CD4-positive, alpha-beta T cell treated with Interleukin-15 for 4 hours (primary cell): ENCODE data around the gene CRTC2.

Experiments
- DNase-seq: peaks from one replicate; pipeline ENCODE4 v3.0.0-alpha.2; 2020; ENCODE audit warnings: low spot score

CRTC2 gene

DNA sequence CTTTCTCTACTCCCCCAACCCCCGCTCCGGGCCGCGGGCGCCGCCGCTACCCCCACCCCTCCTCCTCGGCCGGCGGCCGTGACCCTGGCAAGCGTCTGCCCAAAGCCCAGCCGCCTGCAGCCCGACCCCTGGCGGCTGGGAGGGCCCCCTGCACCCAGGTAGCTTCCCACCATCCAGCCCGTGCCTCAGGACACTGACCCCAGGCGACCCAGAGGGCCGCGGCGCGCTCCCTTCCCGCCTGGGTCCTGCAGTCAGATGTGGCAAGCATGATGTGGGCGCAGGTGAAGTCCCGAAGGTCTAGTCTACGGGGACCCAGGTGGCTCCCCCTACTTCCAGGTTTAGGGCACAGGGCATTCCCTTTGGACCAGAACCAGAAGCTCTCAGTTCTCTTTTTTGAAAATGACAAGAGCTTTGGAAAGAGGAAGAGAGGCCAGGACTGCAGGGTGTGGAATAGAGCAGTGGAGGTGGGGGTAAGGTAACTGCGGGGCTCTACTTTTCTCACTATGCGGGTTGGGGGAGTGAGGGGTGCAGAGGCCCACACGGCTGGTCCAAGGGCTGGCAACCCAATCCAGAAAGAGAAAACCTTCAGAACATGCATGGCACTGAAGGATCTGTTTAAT lies 11.7 kb downstream of the CRTC2 start, which contains the start of gene DENND4B:
Gene DENND4B, minus strand, starts transcription at position 97 of the 620 bp plus-strand sequence. CDS start 2,344 bp downstream, outside the sequence.
- DNase-seq, result peak; percentile 74

DNA sequence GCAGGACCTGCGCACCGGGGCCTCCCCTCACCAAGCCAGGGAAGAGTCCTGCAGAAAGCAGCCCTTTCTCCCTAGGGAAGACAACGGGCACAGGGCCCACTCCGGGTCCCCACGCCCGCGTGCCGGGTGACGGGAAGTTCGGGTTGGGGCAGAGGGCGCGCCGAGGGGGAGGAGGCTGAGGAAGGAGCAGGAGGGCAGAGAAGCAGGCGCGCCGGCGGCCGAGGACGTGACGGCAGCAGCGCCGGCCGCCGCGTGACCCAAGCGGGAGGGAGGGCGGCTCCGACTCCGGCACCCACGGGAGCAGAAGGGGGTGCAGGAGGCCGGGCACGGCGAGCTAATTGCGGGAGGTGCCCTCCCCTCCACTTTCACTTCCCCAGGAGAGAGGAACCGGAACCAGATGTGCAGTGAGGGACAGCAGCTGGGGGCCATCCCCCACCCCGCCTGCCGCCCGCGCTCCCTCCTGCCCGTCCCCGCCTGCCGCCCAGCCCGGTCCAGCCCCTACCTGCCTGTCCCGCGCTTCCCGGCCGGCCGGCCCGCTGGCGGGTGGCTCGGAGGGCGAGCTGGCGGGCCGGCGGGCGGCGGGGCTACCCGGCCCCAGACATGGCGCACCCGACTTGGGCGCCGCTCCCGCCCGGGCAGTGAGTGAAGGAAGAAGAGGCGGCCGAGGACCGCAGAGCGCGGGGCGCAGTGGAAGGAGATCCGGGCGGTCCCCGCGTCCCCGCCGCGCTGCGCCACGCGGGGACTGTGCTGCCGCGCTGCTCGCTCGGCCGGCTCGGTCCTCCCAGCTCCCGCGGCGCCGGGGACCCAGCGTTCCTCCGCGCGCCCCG lies 12.4 kb downstream of the CRTC2 start:
- peak; percentile 69 for DNase-seq

DNA sequence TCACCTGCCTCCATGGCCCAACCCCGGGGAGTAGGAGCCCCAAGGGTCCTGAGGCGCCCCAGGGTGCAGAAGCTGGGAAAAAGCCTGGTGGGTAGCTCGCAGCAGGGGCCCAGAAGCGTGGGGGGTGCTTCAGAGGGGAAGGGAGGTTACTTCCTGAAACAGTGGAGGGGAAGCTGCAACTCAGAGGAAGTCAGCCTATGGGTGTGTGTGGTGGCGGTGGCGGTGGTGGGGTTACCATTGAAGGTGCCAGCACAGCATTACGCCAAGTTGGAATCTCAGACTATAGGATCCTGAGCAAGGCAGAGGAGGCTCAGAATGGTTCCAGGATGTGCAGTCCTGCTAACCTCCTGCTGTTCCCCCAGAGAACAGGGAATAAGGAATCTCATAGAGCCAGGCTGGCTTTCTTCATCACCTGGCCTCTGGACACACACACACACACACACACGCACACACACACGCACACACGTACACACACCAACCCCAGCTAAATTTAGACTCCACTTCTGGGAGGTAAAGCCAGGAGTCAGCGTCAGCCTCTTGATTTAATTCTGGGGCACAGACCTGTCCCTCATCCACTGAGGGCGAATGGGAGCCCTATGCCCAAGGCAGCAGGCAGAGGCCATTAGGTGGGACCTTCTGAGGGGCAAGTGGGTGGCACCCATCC lies 13.1 kb downstream of the CRTC2 start:
- peak; percentile 81 for DNase-seq

DNA sequence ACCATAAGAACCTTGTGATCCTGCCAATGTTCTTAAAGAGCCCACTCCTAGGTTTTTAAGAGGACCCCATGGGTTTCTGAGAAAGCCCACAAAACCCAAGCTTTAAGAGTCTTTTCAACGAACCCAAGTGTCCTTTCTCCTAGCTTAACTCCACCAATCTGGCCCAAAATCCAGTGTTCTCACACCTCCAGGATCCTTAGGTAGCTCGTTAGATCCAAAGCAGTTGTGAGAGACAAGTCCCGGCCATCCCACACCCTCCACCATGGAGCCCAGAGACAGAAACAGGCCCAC lies 13.6 kb downstream of the CRTC2 start:
- DNase-seq, result no peak

DNA sequence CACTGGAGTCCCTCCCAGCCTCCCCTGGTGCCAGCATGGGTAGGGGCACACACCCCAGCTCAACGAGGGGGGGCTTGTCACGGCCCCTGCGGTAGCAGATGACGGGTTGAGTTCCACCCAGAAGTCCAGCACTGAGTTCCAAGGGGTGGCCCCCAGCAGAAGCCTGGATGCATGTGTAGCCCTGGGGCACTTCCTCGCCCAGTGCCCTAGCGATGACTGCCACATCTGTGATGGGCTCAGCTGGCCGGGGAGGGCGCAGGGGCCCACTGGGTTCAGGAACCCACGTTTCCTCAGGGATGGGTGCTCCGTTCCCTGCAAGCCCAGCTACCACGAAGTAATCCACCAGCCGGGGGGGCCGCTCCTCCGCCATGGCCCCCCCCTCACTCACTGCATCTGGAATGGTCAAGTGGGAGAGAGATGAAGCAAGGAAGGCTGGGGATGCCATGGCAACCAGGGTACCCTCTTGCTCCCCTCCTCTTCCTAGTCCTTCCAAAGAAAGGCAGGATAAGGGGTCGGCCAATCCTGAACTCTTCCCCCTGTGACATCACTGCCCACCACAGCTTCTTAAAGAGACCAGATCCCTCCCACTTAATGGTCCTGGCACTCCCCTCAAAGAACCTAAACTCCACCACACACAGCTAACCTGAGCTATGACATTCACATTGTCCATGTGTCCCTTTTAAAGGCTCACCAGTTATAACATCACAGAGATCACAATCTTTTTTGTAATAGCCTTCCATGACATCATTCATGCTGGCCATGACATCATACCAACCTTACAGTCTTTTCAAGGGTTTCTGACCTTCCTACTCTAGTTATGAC lies 14.2 kb downstream of the CRTC2 start:
- DNase-seq, result no peak

DNA sequence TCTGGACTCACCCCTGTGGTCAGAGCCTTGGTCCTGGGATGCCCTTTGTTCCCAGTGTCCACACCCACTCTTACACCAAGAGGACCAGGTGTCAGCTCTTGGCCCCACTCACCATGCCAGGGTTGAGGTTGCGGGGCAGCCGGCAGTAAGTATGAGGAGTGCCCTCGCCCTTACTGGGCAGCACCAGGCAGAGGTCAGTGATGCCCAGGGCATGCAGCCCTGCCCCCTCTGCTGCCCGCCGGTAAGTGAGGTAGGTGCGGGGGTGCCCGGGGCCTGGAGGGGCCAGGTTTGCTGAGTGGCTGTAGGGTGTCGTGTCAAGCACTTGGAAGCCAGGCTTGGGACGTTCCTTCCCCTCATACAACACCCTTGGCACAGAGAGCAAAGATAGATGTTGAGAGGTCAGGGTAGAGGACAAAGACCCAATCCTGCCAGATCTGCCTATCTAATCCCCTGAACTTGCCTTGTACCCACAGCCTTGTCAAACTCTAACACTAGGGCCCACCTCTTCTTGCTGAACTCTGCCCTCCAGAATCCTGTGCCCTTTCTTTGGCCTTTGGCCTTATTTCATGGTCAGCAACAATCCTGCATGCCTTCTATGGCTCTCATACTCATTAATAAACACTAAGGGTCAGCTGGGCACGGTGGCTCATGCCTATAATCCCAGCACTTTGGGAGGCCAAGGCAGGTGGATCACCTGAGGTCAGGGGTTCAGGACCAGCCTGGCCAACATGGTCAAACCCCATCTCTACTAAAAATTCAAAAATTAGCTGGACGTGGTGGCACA lies 15.5 kb downstream of the CRTC2 start:
- DNase-seq, result no peak

DNA sequence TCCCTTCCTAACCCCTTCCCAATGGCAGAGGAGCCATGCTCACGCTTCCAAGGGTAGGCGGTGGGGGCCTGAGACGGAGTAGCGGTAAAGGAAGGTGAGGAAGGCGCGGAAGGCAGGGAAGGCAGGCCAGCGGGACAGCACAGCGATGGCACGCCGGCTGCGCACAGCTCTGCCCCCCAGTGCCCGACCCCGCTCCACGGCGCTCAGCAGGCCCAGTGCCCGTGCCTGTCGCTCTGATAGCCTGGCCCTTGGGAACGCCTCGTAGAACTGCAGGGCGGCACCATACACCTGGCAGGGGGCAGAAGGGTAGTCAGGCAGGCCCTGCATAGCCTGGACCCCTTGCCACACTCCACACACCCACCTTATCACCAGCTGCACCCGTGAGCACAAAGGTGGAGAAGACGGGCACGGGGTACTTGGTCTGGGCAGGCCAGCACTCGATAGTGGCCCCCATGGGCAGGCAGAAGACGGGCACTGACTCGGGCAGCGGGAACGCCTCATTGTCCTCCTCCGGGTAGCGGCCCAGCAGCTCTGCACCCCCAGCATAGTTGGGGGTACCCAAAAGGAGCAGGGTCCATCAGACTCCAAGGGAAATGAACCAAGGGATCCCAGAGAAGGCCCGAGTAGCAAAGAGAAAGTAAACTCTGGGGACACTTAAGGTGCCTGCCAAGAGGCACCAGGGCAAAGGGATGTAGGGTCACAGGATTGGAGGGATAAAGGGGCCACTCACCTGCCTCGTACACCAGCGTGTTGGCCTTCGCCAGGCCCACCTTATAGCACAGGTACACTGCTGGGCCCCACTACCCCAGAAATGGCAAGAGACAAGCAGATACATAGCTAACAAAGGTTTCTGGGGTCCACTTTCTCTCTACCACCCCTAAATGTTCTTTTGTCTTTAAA lies 16.3 kb downstream of the CRTC2 start:
- DNase-seq, result no peak

DNA sequence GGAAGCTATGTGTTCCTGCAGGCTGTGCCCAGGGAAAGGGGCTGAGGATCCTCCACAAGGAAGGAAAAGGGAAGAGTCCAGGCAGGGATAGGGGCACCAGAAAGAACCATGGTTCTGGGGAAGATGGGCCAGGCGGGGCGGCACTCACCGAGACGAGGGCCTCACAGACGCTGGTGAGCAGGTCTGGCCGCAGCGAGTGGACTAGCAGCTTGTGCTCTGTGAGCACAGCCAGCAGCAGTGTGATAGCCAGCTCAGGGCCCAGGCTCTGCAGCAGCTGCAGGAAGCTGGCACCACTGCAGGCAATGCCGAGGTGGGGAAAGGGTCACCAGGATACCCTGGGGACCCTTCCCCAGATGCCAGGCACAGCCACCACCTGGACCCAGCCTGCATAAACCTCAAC lies 17.7 kb downstream of the CRTC2 start:
- no peak for DNase-seq

DNA sequence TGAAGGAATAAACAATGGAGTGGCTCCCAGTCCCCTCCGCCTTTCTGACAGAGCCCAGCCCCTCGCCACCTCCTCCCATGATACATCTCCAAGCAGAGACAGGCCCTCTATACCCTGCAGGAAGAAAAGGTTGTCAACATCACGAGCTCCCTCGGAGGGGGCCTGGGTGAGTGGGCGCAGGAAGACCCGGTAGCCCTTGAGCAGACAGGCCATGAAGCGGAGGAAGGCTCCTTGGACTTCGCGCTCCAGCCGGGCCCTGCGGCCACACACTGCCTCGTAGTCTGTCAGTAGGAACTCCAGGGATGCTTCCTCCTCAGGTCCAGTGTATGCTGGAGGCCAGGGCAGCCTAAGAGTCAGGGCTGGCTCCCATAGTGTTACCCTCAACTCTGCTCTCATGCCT lies 18.9 kb downstream of the CRTC2 start:
- DNase-seq, result no peak

DNA sequence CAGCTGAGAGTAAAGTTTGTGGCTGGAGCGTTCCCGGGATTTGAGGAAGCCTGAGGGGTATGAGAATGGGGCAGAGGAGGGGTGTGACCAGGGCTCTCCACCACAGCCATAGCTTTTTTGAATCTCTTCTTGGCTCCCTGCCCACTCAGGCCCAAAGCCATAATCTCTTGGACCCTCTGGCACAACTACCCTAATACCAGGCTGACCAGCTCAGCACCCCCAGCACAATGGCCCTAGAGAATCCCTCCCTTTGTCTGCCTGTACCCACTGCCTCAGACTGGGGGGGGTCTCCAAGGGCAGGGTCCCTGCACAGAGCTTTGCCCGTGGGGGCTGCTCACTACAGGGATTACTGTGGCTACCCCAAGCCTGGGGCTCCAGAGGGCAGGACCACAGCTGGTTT lies 19.4 kb downstream of the CRTC2 start:
- no peak for DNase-seq

DNA sequence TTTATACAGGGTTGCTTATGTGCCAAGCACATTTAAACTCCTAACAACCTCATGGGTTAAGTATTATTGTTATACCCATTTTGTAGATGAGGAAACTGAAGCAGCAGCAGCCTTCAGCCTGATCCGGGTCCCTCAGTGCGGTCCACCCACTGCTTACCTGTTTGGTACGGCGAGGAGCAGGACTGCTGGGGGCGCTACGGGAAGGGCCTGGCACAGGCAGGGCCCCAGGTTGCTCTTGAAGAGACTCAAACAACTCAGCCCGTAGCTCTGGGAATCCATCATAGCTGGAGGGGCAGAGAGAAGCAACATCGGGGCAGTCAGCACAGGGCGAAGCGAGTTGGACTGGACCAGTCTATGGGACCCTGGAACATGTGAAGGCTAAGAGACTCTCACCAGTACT lies 21.1 kb downstream of the CRTC2 start:
- DNase-seq, result no peak

DNA sequence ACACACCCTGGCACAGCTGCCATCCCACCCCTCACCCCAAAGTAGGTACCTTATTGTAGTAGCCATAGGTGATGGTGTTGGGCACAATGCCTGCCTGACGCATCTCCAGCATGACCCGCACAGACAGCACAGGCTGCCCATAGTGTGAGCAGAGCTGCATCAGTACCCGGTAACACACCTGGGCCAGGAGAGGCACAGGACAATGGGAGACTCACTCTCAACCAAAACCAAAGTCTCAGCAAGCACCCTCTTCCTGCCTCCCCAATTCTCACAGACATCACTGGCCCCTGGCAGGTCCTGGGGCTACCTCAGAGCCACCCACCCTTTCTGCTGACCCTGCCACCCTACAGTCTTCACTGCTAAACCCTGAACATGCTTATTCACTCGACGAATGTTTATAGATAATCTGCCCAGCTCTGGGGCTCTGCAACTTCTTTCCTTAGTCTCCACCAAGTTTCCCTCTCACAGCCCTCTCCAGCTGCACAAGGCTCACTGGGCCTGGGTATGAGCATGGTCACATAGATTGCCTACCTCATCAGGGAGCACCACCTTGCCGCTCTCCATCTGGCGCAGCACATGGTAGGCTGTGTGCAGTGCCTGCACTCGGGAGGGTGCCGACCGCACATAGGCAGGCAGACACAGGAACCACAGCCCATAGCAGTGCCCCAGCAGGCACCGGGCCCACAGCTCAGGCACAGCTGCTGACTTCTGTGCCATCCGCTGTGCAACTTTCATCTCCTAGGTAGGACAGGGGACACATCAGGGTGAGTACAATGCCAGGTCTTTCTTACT lies 22.2 kb downstream of the CRTC2 start:
- DNase-seq, result no peak

DNA sequence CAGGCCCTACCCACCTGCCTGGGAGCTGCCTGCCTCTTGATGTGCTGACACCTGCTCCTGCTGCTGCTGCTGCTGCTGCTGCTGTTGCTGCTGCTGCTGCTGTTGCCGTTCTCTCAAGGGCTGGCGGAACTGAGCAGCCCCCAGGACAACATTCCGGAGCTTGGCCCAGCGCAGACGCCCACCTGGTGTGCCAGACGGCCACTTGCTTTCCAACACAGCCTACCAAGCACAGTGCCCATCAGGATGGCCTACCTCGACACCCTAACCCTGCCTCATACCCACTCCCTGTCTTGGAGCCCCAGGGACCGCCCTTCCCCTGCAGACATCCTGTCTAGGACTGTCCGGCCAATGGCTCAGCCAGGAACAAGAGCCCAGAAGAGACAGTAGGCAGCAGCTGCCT lies 23.7 kb downstream of the CRTC2 start:
- no peak for DNase-seq

DNA sequence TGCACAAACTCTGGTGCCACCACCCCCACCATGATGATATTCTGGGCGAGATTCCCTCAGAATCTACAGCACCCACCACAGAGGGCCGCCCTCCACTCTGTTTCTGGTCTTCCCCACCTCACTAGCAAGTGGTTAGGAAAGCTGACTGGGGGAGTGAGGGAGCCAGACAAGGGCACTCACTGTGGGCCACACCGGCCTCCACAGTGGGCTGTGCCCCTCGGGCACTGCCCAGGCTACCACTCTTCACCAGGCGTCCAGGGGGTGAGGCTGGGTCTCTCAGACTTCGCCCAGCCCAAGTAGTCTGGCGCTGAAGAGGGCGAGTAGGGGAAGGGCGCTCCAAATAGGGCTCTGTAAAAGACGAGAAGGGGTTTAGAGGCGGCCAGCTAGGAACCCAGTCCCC lies 24.5 kb downstream of the CRTC2 start:
- DNase-seq, result no peak

DNA sequence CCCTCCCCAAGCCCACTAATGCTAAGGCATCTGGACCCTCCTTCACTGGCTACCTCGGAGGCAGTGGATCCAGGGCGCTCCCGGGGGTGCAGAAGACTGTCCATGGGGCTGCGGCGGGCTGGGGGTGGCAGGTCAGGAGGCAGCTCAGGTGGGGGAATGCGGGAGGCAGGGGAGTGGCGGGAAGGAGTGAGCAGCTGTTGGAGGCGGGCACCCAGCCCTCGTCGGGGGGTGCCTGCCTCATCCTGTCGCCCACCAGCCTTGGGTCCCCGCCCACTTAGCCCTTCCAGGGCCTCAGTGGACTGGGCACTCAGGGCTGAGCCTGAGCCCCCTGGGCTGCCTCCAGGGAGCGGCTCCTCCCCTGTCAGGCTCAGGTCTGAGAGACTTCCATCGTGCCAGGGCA lies 25.0 kb downstream of the CRTC2 start:
- no peak for DNase-seq

DNA sequence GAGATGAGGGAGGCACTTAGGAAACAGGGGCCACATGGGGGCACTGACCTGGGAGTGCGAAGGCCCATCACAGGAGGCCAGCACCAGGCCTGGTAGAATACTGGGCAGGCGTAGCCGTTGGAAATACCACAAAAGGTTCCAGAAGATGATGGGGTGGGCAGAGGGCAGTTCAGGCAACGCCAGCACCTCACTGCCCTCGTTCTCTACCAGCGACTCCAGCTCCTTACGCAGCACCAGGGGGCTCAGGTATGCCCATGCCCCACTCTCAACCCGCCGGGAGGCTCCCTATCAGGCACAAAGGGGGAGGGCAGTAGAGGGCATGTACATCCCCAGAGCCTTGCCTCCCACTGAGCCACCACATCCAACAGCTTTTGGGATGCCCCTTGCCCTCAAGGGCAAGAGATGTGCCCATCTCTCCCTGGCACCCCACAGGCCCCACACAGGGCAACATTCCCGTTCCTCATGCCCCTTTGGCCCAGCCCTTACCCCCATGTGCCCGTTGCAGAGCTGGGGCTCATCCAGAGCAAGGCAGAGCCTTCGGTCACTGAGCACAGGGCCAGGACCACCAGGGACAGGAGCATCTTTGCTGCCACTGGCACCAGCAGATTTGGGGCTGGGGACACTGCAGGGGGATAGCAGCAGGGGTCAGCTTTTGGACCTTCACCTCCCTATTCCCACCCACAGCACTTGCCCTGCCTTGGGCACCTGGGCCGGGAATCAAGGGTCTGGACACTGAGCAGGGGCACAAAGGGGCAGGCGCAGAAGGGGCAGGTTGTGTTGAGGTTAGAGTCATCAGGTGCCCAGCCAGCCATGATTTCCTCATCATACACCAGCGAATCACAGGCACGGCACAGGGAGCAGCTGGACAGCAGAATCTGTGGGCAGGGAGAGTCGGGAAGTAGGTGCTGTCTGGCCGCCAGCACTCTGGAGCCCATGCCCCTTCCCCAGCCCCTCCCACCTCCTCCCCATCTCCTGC lies 26.0 kb downstream of the CRTC2 start:
- DNase-seq, result no peak

DNA sequence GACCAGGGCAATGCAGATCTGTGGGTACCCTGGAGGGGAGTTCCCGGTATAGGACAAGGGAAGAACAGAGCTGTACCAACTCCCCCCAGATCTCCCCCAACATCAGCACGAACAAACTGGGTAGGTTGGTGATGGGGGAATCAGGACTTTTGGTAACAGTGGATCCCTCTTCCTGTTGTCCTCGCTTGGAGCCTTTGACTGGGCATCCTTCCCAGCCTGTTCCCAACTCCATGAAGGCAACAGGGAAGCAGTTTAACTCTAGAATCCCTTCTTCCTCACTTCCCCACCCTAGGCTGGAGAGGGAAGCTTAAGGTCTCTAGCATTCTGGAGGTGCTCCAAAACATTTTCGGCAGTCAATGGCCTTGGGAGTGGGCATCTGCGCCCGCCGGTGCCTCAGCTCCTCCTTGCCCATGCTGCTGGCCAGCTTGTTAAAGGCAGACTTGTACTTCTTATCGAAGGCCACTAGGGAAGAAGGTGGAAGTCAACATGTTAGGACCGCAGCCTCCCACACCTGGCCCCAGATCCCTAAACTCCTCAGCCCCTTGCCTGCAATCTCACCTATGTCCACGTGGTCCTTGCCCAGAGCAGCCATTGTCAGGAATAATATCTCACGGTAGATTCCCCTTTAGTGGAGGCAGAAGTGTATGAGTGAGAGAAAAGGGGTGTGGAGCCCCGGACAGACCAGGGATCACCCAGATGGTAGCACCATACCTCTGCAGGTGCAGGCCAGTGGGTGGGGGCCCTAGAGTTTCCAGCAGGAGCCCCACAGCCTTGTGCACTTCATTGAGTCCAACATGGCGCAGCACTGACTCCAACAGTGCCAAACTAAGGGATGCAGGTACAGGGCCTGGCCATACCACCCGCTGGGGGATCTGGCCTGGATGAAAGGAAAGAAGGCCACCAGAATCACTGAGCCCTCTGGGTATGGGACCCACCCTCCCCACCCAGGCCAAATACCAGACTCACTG lies 28.1 kb downstream of the CRTC2 start:
- no peak for DNase-seq
